Superior temporal gyrus (tissue), 1 donor: Measurements from ENCODE around the gene PDK1.
"Not testable (repeated sequence)": the region's sequence is repeated elsewhere in the genome, so short reads cannot be mapped to it uniquely, and the experiment has no call there.

ENCODE experiments used
- DNase-seq: peaks from one replicate; pipeline ENCODE4 v3.0.0-alpha.2; 2016; ENCODE audit errors: extremely low spot score

PDK1 gene

GRCh38 chr2:172552547-172553291 lies 3.2 kb upstream of the PDK1 start:
- no peak for DNase-seq

GRCh38 chr2:172554352-172555271 lies 1.3 kb upstream of the PDK1 start:
- no peak for DNase-seq

GRCh38 chr2:172555272-172555521 lies 693 bp upstream of the PDK1 start:
- DNase-seq: no peak

- peak; percentile 24 for DNase-seq
Measured at GRCh38 chr2:172556284-172557033, 569 bp downstream of the PDK1 start.

GRCh38 chr2:172558372-172558771 lies 2.5 kb downstream of the PDK1 start:
- DNase-seq: no peak

GRCh38 chr2:172560721-172561120 lies 4.8 kb downstream of the PDK1 start:
- no peak for DNase-seq

GRCh38 chr2:172561270-172561669 lies 5.4 kb downstream of the PDK1 start:
- DNase-seq: peak; percentile 17

- DNase-seq: no peak
Measured at GRCh38 chr2:172562298-172562697, 6.4 kb downstream of the PDK1 start.

GRCh38 chr2:172564376-172564775 lies 8.5 kb downstream of the PDK1 start:
- peak; percentile 13 for DNase-seq

GRCh38 chr2:172571245-172571644 lies 15.4 kb downstream of the PDK1 start:
- no peak for DNase-seq

- no peak for DNase-seq
Measured at GRCh38 chr2:172572981-172573380, 17.1 kb downstream of the PDK1 start.

GRCh38 chr2:172574965-172575364 lies 19.1 kb downstream of the PDK1 start:
- DNase-seq: no peak

- DNase-seq: no peak
Measured at GRCh38 chr2:172578054-172578453, 22.2 kb downstream of the PDK1 start.

- no peak for DNase-seq
Measured at GRCh38 chr2:172578860-172579512, 23.1 kb downstream of the PDK1 start.

GRCh38 chr2:172580544-172580943 lies 24.7 kb downstream of the PDK1 start:
- DNase-seq: no peak

GRCh38 chr2:172582656-172583055 lies 26.8 kb downstream of the PDK1 start:
- no peak for DNase-seq

- DNase-seq: no peak
Measured at GRCh38 chr2:172586245-172586891, 30.5 kb downstream of the PDK1 start.

GRCh38 chr2:172587231-172587630 lies 31.3 kb downstream of the PDK1 start:
- not testable (repeated sequence) for DNase-seq

GRCh38 chr2:172588931-172589330 lies 33.0 kb downstream of the PDK1 start:
- DNase-seq: no peak

- not testable (repeated sequence) for DNase-seq
Measured at GRCh38 chr2:172591386-172591785, 35.5 kb downstream of the PDK1 start.

GRCh38 chr2:172592190-172592589 lies 36.3 kb downstream of the PDK1 start:
- not testable (repeated sequence) for DNase-seq
